Ovary (tissue), 9 donors: Measurements from ENCODE around the gene SIPA1L3. TPM values are rescaled to one million over a fixed set of nuclear protein-coding genes. Genes with fewer than 3 reads are reported as not detected.

Experiments
- DNase-seq, 5 donors: peaks; one replicate each; pipeline ENCODE4 v3.0.0-alpha.2; 2019 to 2020
- H3K27ac ChIP-seq, 2 donors: fragments of 200-600 bp; one replicate each; pipeline versions ENCODE4 v1.5.1 to v1.8.0; 2019 to 2022
- H3K27me3 ChIP-seq: fragments of 200-600 bp; one replicate; pipeline ENCODE4 v1.8.0; 2022
- H3K36me3 ChIP-seq: fragments of 200-600 bp; sonication (generic); one replicate; pipeline ENCODE4 v1.5.1; 2019
- H3K4me1 ChIP-seq: one replicate; pipeline ENCODE4 v1.8.1; 2013; ENCODE audit warnings: mild to moderate bottlenecking, moderate library complexity; ENCODE audit not compliant: insufficient read depth
- H3K4me3 ChIP-seq: fragments of 200-600 bp; sonication (generic); one replicate; pipeline ENCODE4 v1.5.1; 2017
- H3K9me3 ChIP-seq, 2 donors: fragments of 200-600 bp in 1 of 2; sonication (generic) in 1 of 2; one replicate each; pipeline versions ENCODE4 v1.5.1 to v1.8.1; 2013 to 2019; ENCODE audit warnings: mild to moderate bottlenecking in 1 of 2, moderate library complexity in 1 of 2
- EP300 ChIP-seq: sonication (generic); formaldehyde crosslinking; IDR thresholded peaks from one replicate; pipeline ENCODE4 v1.6.1; 2017; ENCODE audit warnings: antibody characterized with exemption
- POLR2A ChIP-seq: fragments of 450-650 bp; IDR thresholded peaks from one replicate; pipeline ENCODE4 v1.6.1; 2017; ENCODE audit warnings: antibody characterized with exemption, mild to moderate bottlenecking, moderate library complexity
- WGBS, 3 donors: extraction: QIAGEN DNeasy Blood & Tissue Kit in 1 of 3; methylation state at CpG; one replicate each; pipeline versions ENCODE4 v1.1.5 to v1.1.7; 2013 to 2017; 5-methylcytosine and 5-hydroxymethylcytosine counted together
- intact Hi-C, 4 donors: fragments of 100-400 bp; cut with DNase I; formaldehyde crosslinking; loops; one replicate each; pipeline versions ENCODE4 v1.11.0 to v1.15.1; 2022 to 2023
- polyA plus RNA-seq, 2 donors: library from polyadenylated mRNA; stranded (reverse); fragments of 200-250 nt in 1 of 2; fragments of 350-450 nt in 1 of 2; fragmentation: Illumina TruSeq in 1 of 2; extraction: RNeasy Lipid Tissue Mini Kit (QIAGEN cat#74804) in 1 of 2; gene quantifications; one replicate each; pipeline ENCODE4 v1.2.3, GENCODE V29; 2013 to 2014
- total RNA-seq, 7 donors: library from RNA; depleted of rRNA in 2 of 7; stranded (reverse); fragments of >200 nt in 2 of 7; fragmentation: NEBNext Ultra II Directional in 3 of 7; extraction: Animal tissue kit (Norgen Biotek cat#: 25700) in 3 of 7; gene quantifications; one replicate each; pipeline versions ENCODE4 v1.1.0 to v1.2.4, GENCODE V29; 2016 to 2023
- TF ChIP-seq, protein P1 (sequence below), 3 donors: fragments of 450-650 bp in 2 of 3; fragments of 200-600 bp in 1 of 3; IDR thresholded peaks; one replicate each; pipeline versions ENCODE4 v1.5.1 to v1.8.0; 2016 to 2022; ENCODE audit warnings: antibody characterized with exemption in 3 of 3, mild to moderate bottlenecking in 1 of 3
- donor health status: DM: no; HTN: no; CAD: no; lungs with moderate emphysema.
- donor health status: DM: no; HTN: no; CAD: no.
- donor health status: Bipolar disorder and iron deficiency.
- donor health status: DM: yes; HTN: yes; CAD: no.
- donor health status: DM: no; HTN: no; CAD: no.
- donor health status: DM: yes; HTN: yes; CAD: no.

SIPA1L3 gene
- total and polyA plus RNA-seq, 9 donors: 4.5 to 27.9 (median 18.2) TPM

DNA sequence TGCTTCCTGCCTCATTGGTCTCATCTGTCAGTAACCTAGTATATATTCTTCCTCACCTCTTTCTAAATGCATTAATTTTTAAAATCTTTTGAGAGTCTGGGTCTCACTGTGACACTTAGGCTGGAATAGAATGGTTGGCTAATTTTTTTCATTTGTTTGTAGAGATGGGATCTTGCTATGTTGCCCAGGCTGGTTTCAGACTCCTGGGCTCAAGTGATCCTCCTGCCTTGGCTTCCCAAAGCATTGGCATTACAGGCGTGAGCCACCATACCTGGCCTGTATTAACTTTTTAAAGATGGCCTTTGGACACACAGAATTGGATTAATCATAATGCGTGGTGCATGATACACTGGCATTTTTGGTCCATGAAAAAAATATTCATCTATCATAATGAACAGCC is 29.9 kb downstream of the SIPA1L3 start:
- 98 to 100% (median 100%) methylated on average over 2 of the region's 2 CpGs for WGBS, 3 donors
- intact Hi-C loops: no loop called here
- TF ChIP-seq, protein P1, sequence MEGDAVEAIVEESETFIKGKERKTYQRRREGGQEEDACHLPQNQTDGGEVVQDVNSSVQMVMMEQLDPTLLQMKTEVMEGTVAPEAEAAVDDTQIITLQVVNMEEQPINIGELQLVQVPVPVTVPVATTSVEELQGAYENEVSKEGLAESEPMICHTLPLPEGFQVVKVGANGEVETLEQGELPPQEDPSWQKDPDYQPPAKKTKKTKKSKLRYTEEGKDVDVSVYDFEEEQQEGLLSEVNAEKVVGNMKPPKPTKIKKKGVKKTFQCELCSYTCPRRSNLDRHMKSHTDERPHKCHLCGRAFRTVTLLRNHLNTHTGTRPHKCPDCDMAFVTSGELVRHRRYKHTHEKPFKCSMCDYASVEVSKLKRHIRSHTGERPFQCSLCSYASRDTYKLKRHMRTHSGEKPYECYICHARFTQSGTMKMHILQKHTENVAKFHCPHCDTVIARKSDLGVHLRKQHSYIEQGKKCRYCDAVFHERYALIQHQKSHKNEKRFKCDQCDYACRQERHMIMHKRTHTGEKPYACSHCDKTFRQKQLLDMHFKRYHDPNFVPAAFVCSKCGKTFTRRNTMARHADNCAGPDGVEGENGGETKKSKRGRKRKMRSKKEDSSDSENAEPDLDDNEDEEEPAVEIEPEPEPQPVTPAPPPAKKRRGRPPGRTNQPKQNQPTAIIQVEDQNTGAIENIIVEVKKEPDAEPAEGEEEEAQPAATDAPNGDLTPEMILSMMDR (IDR thresholded peaks at IDR 0.05): no peak
- TF ChIP-seq EP300 (no peak), POLR2A (no peak)
- Histone ChIP-seq H3K4me1 (no peaks in the 10 kb centered on the region), H3K36me3 (no peaks in the 10 kb centered on the region), H3K27ac (no peak overlapping the region), H3K27me3 (no peaks in the 10 kb centered on the region), H3K4me3 (no peak overlapping the region), H3K9me3 (peaks cover 0 to 6% of the 10 kb centered on the region in 2 donors)
- no peak for DNase-seq

DNA sequence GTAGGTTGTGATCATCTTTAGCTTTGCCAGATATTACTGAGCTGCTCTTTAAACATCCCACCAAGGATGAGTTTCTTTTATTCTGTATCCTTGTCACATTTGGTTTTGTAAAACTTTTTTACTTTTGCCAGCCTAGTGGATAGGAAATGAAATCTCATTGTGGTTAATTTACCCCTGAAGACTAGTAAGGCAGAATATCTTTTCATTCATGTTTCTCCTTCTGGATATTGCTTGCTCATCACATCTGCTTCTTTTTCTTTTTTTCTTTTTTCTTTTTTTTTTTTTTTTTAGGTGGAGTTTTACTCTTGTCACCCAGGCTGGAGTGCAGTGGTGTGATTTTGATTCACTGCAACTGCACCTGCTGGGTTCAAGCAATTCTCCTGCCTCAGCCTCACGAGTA is 31.3 kb downstream of the SIPA1L3 start:
- H3K4me1 ChIP-seq: no peaks in the 10 kb centered on the region
- no peaks in the 10 kb centered on the region for H3K27me3 ChIP-seq
- 81 to 96% (median 93%) methylated on average over 1 of the region's 1 CpG for WGBS, 3 donors
- DNase-seq: no peak
- TF ChIP-seq POLR2A: no peak
- no peak for TF ChIP-seq EP300
- TF ChIP-seq, protein P1 (IDR thresholded peaks at IDR 0.05): no peak
- H3K4me3 ChIP-seq: no peak overlapping the region
- no peaks in the 10 kb centered on the region for H3K36me3 ChIP-seq
- H3K27ac ChIP-seq: no peak overlapping the region
- intact Hi-C loops: no loop called here
- peaks cover 0 to 6% of the 10 kb centered on the region in 2 donors for H3K9me3 ChIP-seq

- H3K27ac ChIP-seq: no peak overlapping the region
- 81 to 84% (median 83%) methylated on average over 12 of the region's 12 CpGs for WGBS, 3 donors
- intact Hi-C loops: no loop called here
Measured at GRCh38 chr19:37941782-37942515, 34.9 kb downstream of the SIPA1L3 start.

GRCh38 chr19:37942516-37942902 is 35.5 kb downstream of the SIPA1L3 start:
- Histone ChIP-seq H3K4me1 (no peaks in the 10 kb centered on the region), H3K4me3 (no peak overlapping the region), H3K27me3 (no peaks in the 10 kb centered on the region), H3K27ac (no peak overlapping the region), H3K36me3 (no peaks in the 10 kb centered on the region), H3K9me3 (no peaks in the 10 kb centered on the region)
- WGBS, 3 donors: 81 to 84% (median 84%) methylated on average over 6 of the region's 6 CpGs
- DNase-seq: no peak
- intact Hi-C loops: no loop called here
- TF ChIP-seq EP300 (no peak), POLR2A (no peak)
- TF ChIP-seq, protein P1 (IDR thresholded peaks at IDR 0.05): no peak

More at GRCh38 chr19:37941782-37942515, 34.9 kb downstream of the SIPA1L3 start:
- no peaks in the 10 kb centered on the region for H3K4me1 ChIP-seq
- H3K4me3 ChIP-seq: no peak overlapping the region
- H3K27me3 ChIP-seq: no peaks in the 10 kb centered on the region
- no peaks in the 10 kb centered on the region for H3K9me3 ChIP-seq
- TF ChIP-seq EP300: no peak
- TF ChIP-seq POLR2A: no peak
- TF ChIP-seq, protein P1 (IDR thresholded peaks at IDR 0.05): no peak
- H3K36me3 ChIP-seq: no peaks in the 10 kb centered on the region
- DNase-seq: no peak
